ENCODE measurements around the gene NAA25.

DNA sequence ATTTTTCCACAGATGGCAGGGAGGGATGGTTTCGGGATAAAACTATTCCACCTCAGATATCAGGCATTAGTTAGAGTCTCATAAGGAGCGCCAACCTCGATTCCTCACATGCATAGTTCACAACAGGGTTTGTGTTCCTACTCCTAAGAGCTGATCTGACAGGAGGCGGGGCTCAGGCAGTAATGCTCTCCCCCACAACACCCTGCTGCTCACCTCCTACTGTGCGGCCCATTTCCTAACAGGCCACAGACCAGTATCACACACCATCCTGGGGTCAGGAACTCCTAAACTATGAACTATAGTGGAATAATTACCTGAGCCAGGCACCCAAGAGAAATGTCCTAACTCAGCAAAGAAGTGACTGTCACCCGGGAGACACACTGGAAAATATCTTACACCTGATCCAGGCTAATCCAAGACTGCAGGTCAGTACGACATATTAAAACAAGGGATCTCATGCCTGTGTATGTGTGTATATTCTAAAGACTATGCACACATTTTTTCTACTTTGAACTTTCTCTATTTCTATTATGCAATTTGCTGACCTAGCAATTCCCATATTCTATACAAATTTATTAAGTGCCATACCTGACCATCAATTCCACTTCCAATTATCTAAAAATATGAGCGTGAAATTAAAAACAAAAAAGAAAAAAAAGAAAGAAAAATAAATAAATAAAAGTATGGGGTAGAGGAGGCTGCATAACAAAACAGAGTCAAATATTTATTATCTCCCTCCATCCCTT is 4.7 kb downstream of the NAA25 start:
- TF ChIP-seq, protein P1, sequence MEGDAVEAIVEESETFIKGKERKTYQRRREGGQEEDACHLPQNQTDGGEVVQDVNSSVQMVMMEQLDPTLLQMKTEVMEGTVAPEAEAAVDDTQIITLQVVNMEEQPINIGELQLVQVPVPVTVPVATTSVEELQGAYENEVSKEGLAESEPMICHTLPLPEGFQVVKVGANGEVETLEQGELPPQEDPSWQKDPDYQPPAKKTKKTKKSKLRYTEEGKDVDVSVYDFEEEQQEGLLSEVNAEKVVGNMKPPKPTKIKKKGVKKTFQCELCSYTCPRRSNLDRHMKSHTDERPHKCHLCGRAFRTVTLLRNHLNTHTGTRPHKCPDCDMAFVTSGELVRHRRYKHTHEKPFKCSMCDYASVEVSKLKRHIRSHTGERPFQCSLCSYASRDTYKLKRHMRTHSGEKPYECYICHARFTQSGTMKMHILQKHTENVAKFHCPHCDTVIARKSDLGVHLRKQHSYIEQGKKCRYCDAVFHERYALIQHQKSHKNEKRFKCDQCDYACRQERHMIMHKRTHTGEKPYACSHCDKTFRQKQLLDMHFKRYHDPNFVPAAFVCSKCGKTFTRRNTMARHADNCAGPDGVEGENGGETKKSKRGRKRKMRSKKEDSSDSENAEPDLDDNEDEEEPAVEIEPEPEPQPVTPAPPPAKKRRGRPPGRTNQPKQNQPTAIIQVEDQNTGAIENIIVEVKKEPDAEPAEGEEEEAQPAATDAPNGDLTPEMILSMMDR (conservative IDR thresholded peaks at IDR 0.05; ENCODE audit: low read depth, low read length): no peak
- no peak for TF ChIP-seq EZH2 (IDR thresholded peaks at IDR 0.05; ENCODE audit: borderline replicate concordance, low read depth, low read length, poor library complexity, severe bottlenecking)
